ENCODE measurements around the gene SLC16A5.
"Not testable (repeated sequence)": the region's sequence is repeated elsewhere in the genome, so short reads cannot be mapped to it uniquely, and the experiment has no call there.

The SLC16A5 gene

GRCh38 chr17:75113798-75114551, 26.2 kb downstream of the SLC16A5 start:
- DNase-seq = peak; percentile 93

GRCh38 chr17:75114552-75115314, 27.0 kb downstream of the SLC16A5 start:
- DNase-seq = no peak

GRCh38 chr17:75115555-75115954, 27.8 kb downstream of the SLC16A5 start:
- DNase-seq = no peak

GRCh38 chr17:75116737-75117136, 29.0 kb downstream of the SLC16A5 start:
- DNase-seq = no peak

GRCh38 chr17:75118307-75118706, 30.6 kb downstream of the SLC16A5 start:
- DNase-seq = no peak

GRCh38 chr17:75124041-75124818, 36.5 kb downstream of the SLC16A5 start:
- no peak for DNase-seq

- no peak for DNase-seq
These were observed 37.0 kb downstream of the SLC16A5 start for GRCh38 chr17:75124819-75125162.

GRCh38 chr17:75125984-75126383, 38.2 kb downstream of the SLC16A5 start:
- no peak for DNase-seq

- DNase-seq = no peak
These were observed 39.2 kb downstream of the SLC16A5 start for GRCh38 chr17:75126954-75127353.

- DNase-seq = not testable (repeated sequence)
These were observed 40.2 kb downstream of the SLC16A5 start for GRCh38 chr17:75127936-75128335.

GRCh38 chr17:75128694-75129505, 41.1 kb downstream of the SLC16A5 start:
- DNase-seq = peak; percentile 70

GRCh38 chr17:75129576-75129975, 41.8 kb downstream of the SLC16A5 start:
- DNase-seq = no peak

- no peak for DNase-seq
These were observed 42.4 kb downstream of the SLC16A5 start for GRCh38 chr17:75130059-75130631.

- DNase-seq = peak; percentile 94
These were observed 43.0 kb downstream of the SLC16A5 start for GRCh38 chr17:75130632-75131277.

GRCh38 chr17:75131278-75132017, 43.7 kb downstream of the SLC16A5 start, which contains the start of gene NT5C:
Gene NT5C (minus strand): TSS chr17:75131742. CDS start chr17:75131707, 35 bp downstream.
- DNase-seq = peak; percentile 93

- peak; percentile 72 for DNase-seq
These were observed 44.6 kb downstream of the SLC16A5 start for GRCh38 chr17:75132018-75133000.

- peak; percentile 45 for DNase-seq
These were observed 45.2 kb downstream of the SLC16A5 start for GRCh38 chr17:75133001-75133400.

- not testable (repeated sequence) for DNase-seq
These were observed 46.0 kb downstream of the SLC16A5 start for GRCh38 chr17:75133607-75134347.

- no peak for DNase-seq
These were observed 47.7 kb downstream of the SLC16A5 start for GRCh38 chr17:75135452-75135851.
